Mammary microvascular endothelial cell (primary cell): ENCODE data around the gene AQP4. TPM values are rescaled to one million over a fixed set of nuclear protein-coding genes. Genes with fewer than 3 reads are reported as not detected.

Experiments used
- total RNA-seq: library from RNA; depleted of rRNA; stranded (reverse); fragments of >200 nt; gene quantifications from 2 replicates; pipeline ENCODE4 v1.2.3, GENCODE V29; 2015

AQP4 gene, protein sequence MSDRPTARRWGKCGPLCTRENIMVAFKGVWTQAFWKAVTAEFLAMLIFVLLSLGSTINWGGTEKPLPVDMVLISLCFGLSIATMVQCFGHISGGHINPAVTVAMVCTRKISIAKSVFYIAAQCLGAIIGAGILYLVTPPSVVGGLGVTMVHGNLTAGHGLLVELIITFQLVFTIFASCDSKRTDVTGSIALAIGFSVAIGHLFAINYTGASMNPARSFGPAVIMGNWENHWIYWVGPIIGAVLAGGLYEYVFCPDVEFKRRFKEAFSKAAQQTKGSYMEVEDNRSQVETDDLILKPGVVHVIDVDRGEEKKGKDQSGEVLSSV
- total RNA-seq: not detected in 2 replicates

DNA sequence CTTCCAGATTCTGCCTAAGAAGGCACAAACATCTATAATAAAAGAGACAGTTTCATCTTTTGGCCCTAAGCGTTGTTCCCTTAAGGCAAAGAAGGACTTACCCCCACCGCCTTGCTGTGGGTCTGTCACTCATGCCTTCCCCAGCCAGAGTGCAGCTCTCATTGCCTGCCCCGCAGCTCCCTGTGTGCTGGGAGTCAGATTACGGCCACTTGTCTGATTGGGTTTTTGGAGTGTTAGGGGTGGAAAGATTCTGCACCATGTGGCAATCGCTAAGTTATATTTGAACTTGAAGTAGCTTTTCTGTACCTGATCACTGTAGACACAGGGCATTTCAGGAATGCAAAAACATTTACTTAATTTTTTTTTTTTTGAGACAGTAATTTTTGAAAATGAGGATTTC, at the start of gene AQP4:
TSS of gene AQP4 (minus strand) at position 151 of the 400 bp plus-strand sequence. CDS start at position 133, 18 bp downstream.

